Suppressor macrophage treated with lipopolysaccharide for 1 hour (primary cell): ENCODE results near the gene METTL5.
A peak's percentile ranks its signal among the peaks of the same experiment; 100 is the strongest.

Experiments
- DNase-seq, 3 donors: peaks; one replicate each; pipeline ENCODE4 v3.0.0-alpha.2; 2020 to 2022

METTL5 gene

DNA sequence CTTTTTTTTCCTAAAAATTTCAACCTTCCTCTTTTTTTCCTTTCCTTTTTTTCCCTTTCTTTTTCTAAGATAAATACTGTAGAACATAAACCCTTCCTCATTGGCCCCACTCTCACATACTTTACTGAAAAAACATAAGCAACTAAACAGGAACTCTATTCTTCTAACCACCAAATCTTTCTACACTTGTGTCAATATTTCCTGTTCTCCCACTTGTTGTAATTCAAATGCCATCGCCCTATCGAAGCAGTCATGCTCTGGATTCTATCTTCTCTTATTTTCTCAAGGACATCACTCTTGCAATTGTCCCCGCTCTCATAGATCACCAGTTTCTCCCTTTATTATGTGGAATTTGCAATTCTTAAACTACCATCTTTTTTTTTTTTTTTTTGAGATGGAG, 46.3 kb downstream of the METTL5 start:
- DNase-seq, result peak in 2 of 3 donors; percentile 24 to 39

DNA sequence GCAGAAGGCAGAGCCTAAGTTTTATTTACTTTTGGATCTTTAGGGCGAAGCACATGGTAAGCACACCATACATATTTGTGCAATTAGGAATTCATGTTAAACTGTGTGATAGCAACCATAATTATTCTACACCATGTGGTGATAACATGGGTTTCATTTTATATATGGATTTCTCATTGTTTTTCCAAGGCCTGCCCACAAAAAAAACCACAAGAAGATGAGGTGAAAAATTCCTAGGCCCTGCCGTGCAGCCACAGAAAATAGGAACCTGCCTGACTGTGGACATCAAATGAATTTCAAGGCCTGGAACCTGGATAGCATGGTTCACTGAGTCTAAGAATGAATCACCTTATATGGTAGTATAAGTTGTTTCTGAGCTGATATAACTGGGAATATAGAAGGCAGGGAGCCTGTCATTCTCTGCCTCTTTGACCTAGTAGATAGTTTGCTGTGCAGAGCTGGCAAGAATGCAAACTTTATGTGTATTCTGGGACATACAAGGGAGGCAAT, 48.4 kb downstream of the METTL5 start:
- DNase-seq, result no peak

DNA sequence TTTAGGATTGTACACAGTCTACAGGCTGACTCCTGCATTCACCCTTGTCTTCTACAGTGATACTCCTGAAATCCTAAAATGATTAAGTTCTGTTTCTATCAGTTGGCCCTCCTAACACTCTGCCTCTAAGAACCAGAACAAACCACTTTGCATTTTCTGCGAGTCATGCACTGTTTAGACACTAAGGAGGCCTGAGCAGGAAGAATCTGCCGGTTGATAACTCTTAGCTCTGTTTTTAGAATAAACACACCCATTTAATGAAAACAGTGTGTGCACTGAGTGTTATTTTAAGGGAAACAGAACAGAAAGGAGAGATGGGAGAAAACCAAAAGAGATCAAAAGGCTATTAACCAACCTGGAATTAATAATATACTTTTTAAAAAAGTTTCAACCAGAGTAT, 48.9 kb downstream of the METTL5 start:
- no peak for DNase-seq

DNA sequence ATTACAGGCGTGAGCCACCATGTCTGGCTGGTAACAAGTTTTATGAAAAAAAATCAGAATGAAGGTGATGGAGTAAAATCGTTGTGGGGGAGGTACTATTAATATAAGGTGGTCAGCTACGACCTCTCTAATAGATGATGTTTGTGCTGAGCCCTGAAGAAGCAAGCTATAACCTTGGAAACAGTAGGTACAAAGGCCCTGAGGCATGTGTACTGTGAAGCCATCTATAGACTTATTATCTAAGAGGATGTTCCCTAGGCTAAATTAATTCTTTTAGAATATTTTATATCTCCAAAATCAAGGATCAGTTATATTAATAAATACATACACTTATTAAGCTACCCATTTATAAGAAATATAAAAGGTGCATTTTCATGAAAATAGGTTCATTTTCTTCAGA, 49.4 kb downstream of the METTL5 start:
- no peak for DNase-seq

DNA sequence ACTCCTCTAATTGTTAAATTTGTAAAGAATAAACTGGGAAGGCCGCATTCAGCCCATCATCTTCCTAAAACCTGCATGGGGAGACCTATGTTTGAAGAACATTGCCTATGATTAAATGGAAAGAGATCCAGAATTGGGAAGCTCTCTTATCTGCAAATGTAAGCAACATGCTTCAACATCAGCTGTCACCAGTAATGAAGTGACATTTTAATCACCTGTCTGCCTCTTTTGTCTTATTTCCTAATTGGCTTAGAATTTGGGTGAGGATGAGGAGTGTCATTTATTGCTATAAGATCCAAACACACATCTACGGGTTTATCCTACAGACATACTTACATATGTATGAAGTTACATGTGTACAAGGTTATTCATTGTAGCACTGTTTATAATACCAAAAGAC, 52.1 kb downstream of the METTL5 start:
- DNase-seq, result no peak

DNA sequence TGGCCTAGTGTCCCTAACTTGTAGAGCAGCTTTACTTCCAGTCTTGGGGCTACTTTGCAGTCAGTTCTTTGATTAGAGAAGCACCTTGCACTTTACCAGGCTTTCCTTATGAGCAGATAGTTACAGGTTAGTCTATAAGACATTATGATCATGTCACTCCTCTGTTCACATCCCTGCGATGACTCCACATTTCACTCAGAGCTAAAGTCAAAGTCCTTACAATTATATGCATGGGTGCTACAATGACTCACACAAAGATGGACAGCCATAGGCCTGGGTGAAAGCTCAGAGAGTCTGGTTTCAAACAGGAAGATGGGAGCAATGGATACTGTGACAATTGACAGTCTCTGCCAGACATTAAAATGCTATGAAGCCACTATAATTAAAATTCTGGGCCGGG, 53.1 kb downstream of the METTL5 start:
- DNase-seq, result peak; percentile 13 to 48 (median 45)

DNA sequence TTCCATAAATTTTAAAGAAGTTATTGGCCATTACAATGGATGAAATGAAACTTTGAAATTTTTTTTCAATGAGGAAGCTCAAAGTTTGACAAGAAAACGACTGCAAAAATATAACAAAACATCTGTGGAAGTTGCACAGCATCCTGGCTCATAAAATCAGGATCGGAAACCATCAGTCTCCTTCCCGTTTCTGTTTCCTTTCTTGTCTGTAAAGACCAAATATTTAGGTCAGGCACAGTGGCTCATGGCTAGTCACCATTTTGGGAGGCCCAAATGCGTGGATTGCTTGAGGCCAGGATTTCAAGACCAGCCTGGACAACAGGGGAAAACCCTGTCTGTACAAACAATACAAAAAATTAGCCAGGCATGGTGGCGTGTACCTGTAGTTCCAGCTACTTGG, 53.7 kb downstream of the METTL5 start:
- DNase-seq, result peak; percentile 75 to 87 (median 86)

DNA sequence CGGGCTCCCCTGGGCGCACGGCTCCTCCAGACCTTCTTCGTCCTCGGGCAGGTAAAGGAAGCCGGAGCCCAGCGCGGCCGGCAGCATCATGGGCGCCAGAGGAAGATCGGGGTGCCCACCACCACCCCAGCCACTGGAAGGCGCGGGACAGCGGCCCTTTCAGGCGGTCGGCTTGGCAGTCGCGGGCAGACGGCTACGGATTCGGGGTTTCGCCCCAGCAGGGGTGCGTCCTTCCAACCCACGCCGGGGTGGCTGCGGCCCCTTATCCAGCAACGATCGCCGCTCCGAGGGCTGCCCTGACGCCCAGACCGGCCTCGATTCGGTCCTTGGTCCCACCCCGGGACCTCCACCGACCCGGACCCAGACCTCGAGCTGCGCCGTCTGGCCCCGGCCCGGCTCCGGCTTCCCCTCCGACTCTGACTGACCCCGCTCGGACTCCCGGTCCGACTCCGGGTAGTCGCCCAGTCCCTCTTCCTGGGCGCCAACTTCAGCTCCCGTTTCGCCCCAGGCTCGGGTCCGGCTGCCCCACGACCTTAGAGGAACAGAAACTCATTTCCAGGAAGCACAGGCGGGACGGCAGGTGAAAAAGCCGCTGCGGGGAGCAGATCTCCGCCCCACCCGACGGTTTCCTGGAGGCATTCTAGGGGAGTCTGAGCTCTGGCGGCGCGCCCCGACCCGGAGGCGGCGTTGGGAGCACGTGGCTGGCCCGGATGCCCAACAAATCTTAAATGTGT, 56.3 kb downstream of the METTL5 start:
- peak; percentile 21 to 51 (median 24) for DNase-seq

DNA sequence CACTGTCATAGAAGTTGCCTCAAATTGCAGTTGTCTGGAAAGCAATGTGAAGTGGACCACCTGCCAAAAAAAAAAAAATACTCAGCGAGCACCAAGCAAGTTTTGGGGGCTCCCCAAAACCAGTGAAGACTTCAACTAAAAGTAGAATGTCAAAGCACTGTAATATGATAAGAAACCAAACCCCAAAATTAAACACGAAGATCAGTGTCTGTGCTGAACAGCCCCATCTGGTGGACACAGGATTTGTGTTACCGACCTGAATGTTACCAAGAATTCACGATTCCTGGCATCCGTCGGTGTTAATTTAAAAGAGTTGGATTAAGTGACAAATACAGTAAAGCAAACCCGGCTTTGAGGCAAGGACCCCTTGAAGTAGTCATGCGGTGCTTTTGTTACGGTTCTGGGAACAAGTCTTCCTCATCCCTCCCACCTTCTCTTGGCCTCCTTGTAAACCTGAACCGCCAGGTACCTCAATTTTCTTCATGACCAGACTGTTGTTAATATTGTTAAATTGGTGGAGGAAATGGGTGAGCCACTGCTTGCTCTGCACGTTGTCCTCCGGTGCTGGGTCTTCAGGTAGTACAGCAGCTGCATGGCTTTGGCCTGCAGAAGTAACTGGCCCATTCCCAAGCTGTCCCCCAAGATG, 57.3 kb downstream of the METTL5 start:
- DNase-seq, result peak; percentile 63 to 75 (median 73)

DNA sequence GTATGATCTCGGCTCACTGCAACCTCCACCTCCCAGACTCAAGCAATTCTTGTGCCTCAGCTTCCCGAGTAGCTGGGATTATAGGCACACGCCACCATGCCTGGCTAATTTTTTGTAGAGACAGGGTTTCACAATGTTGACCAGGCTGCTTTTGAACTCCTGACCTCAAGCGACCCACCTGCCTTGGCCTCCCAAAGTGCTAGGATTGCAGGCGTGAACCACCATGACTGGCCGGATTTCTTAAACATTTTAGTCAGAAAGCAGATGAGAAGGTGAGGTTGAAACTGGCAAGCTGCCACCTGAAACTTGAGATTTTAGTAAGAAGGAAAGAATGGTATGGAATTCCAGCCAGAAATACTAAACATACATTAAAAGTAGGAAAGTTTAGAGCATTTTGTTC, 59.2 kb downstream of the METTL5 start:
- DNase-seq, result no peak

DNA sequence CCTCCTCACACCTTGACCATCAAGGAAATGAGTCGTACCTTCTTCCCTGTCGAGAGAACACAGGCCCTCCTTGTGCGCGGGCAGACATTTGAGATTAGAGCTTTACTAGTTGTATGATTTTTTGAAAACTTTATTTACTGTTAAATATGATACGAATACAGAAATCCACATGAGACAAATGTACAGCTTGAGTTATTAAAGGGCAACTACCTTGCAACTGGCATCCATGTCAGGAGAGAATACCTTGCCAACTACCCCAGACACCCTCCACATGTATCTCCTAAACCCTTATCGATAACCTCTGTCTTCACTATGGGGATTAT, 62.8 kb downstream of the METTL5 start:
- no peak for DNase-seq
